ENCODE data around the gene LIF. TPM values are rescaled to one million over a fixed set of nuclear protein-coding genes. Genes with fewer than 3 reads are reported as not detected.

The LIF gene
- total RNA-seq, 1 donor from 2014 or later: 0.27 TPM

- intact Hi-C loops (cut with DNase I): no loop called here
- no peak for ATAC-seq
- peak; percentile 76 for DNase-seq (ENCODE audit: missing footprints)
Measured at GRCh38 chr22:30267382-30268302, 21.1 kb upstream of the LIF start.

GRCh38 chr22:30266445-30267381, 20.2 kb upstream of the LIF start, which contains the start of gene OSM:
TSS of gene OSM (minus strand) at chr22:30266851. CDS start at chr22:30266799, 52 bp downstream.
- ATAC-seq (peak; percentile 27), DNase-seq (ENCODE audit: missing footprints) (peak; percentile 92)
- intact Hi-C loops (cut with DNase I): no loop called here

GRCh38 chr22:30265823-30266444, 19.4 kb upstream of the LIF start:
- DNase-seq (ENCODE audit: missing footprints) (peak; percentile 91), ATAC-seq (peak; percentile 49)
- intact Hi-C loops (cut with DNase I): no loop called here

GRCh38 chr22:30265131-30265720, 18.7 kb upstream of the LIF start:
- ATAC-seq (no peak), DNase-seq (ENCODE audit: missing footprints) (peak; percentile 42)
- intact Hi-C loops (cut with DNase I): no loop called here

- DNase-seq (ENCODE audit: missing footprints): peak; percentile 60
- intact Hi-C loops (cut with DNase I): loop anchor here (1.0 kb wide), 1 partner anchor 23 kb away; no protein-coding TSS in a partner anchor
Measured at GRCh38 chr22:30263883-30264282, 17.3 kb upstream of the LIF start.

GRCh38 chr22:30262917-30263741, 16.6 kb upstream of the LIF start:
- intact Hi-C loops (cut with DNase I): loop anchor here (1.0 kb wide), 2 partner anchors 24 to 124 kb away; partner anchors contain the start of gene RNF215
- DNase-seq (ENCODE audit: missing footprints): peak; percentile 89
- no peak for ATAC-seq

More at GRCh38 chr22:30263883-30264282, 17.3 kb upstream of the LIF start:
- ATAC-seq: no peak

GRCh38 chr22:30262112-30262511, 15.6 kb upstream of the LIF start:
- DNase-seq (ENCODE audit: missing footprints): peak; percentile 25
- intact Hi-C loops (cut with DNase I): loop anchor here (1.0 kb wide), 1 partner anchor 125 kb away; the partner anchor contains the start of gene RNF215
- no peak for ATAC-seq

- DNase-seq (ENCODE audit: missing footprints) (peak; percentile 75), ATAC-seq (no peak)
- intact Hi-C loops (cut with DNase I): no loop called here
Measured at GRCh38 chr22:30261134-30261533, 14.6 kb upstream of the LIF start.

GRCh38 chr22:30260682-30261081, 14.1 kb upstream of the LIF start:
- intact Hi-C loops (cut with DNase I): no loop called here
- ATAC-seq: no peak
- no peak for DNase-seq (ENCODE audit: missing footprints)

- no peak for ATAC-seq
- peak; percentile 30 for DNase-seq (ENCODE audit: missing footprints)
- intact Hi-C loops (cut with DNase I): no loop called here
Measured at GRCh38 chr22:30260276-30260675, 13.7 kb upstream of the LIF start.

GRCh38 chr22:30254314-30254713, 7.8 kb upstream of the LIF start:
- intact Hi-C loops (cut with DNase I): loop anchor here (5.0 kb wide), 1 partner anchor 47 kb away; no protein-coding TSS in a partner anchor
- DNase-seq (ENCODE audit: missing footprints) (peak; percentile 16), ATAC-seq (no peak)

GRCh38 chr22:30253205-30253852, 6.8 kb upstream of the LIF start:
- ATAC-seq: peak; percentile 58
- DNase-seq (ENCODE audit: missing footprints): peak; percentile 85
- intact Hi-C loops (cut with DNase I): loop anchor here (5.0 kb wide), 1 partner anchor 46 kb away; no protein-coding TSS in a partner anchor

GRCh38 chr22:30252411-30253204, 6.0 kb upstream of the LIF start:
- DNase-seq (ENCODE audit: missing footprints) (peak; percentile 62), ATAC-seq (no peak)
- intact Hi-C loops (cut with DNase I): loop anchor here (5.0 kb wide), 1 partner anchor 45 kb away; no protein-coding TSS in a partner anchor

- intact Hi-C loops (cut with DNase I): loop anchor here (5.0 kb wide), 1 partner anchor 44 kb away; no protein-coding TSS in a partner anchor
- no peak for ATAC-seq
- peak; percentile 64 for DNase-seq (ENCODE audit: missing footprints)
Measured at GRCh38 chr22:30251711-30252110, 5.2 kb upstream of the LIF start.

GRCh38 chr22:30250661-30251267, 4.2 kb upstream of the LIF start:
- intact Hi-C loops (cut with DNase I): loop anchor here (5.0 kb wide), 1 partner anchor 43 kb away; no protein-coding TSS in a partner anchor
- no peak for ATAC-seq
- peak; percentile 18 for DNase-seq (ENCODE audit: missing footprints)
